ENCODE measurements around the gene ARHGEF16. TPM values are rescaled to one million over a fixed set of nuclear protein-coding genes. Genes with fewer than 3 reads are reported as not detected.

ARHGEF16 gene
- total RNA-seq, 4 donors from 2014 or later: 0.42 to 0.98 (median 0.69) TPM

GRCh38 chr1:3425486-3426215 is 28.8 kb upstream of the ARHGEF16 start:
- no peak for TF ChIP-seq CTCF (IDR thresholded peaks at IDR 0.05)
- no peak for TF ChIP-seq POLR2A (IDR thresholded peaks at IDR 0.05; ENCODE audit: low read depth)
- TF ChIP-seq POLR2AphosphoS5 (IDR thresholded peaks at IDR 0.05): no peak
- no peak for TF ChIP-seq EP300 (IDR thresholded peaks at IDR 0.05)
- H3K4me3 ChIP-seq: no peak overlapping the region
- intact Hi-C loops (cut with DNase I): loop anchor here (2.0 to 10.0 kb wide), 2 partner anchors 413 to 601 kb away; no protein-coding TSS in a partner anchor
- H3K36me3 ChIP-seq: peaks cover 0 to 18% (median 5%) of the 10 kb centered on the region in 4 donors
- H3K27me3 ChIP-seq: peaks cover 0 to 39% (median 0%) of the 10 kb centered on the region in 4 donors
- WGBS: 96% methylated on average over 28 of the region's 44 CpGs
- H3K4me1 ChIP-seq: peaks cover 7 to 33% (median 22%) of the 10 kb centered on the region in 4 donors
- no peak for DNase-seq (ENCODE audit: extremely low spot score)
- H3K9me3 ChIP-seq: peaks cover 0 to 3% (median 0%) of the 10 kb centered on the region in 4 donors
- H3K27ac ChIP-seq (replicated peaks in 1 of 4): no peak overlapping the region

GRCh38 chr1:3426956-3427535 is 27.4 kb upstream of the ARHGEF16 start:
- Histone ChIP-seq H3K36me3 (peaks cover 0 to 29% (median 5%) of the 10 kb centered on the region in 4 donors), H3K4me1 (peaks cover 7 to 26% (median 20%) of the 10 kb centered on the region in 4 donors), H3K27me3 (peaks cover 0 to 39% (median 0%) of the 10 kb centered on the region in 4 donors), H3K4me3 (no peak overlapping the region), H3K9me3 (no peaks in the 10 kb centered on the region), H3K27ac (replicated peaks in 1 of 4) (no peak overlapping the region)
- TF ChIP-seq POLR2AphosphoS5 (IDR thresholded peaks at IDR 0.05): no peak
- TF ChIP-seq POLR2A (IDR thresholded peaks at IDR 0.05; ENCODE audit: low read depth): no peak
- no peak for TF ChIP-seq EP300 (IDR thresholded peaks at IDR 0.05)
- TF ChIP-seq CTCF (IDR thresholded peaks at IDR 0.05): no peak
- intact Hi-C loops (cut with DNase I): loop anchor here (10.0 kb wide), 1 partner anchor 602 kb away; no protein-coding TSS in a partner anchor
- no peak for DNase-seq (ENCODE audit: extremely low spot score)
- whole genome bisulfite sequencing: 93% methylated on average over 18 of the region's 20 CpGs

GRCh38 chr1:3427711-3428704 is 26.5 kb upstream of the ARHGEF16 start:
- 88% methylated on average over 22 of the region's 43 CpGs for WGBS
- no peak for DNase-seq (ENCODE audit: extremely low spot score)
- no peak overlapping the region for H3K27ac ChIP-seq (replicated peaks in 1 of 4)

More at GRCh38 chr1:3427711-3428704, 26.5 kb upstream of the ARHGEF16 start:
- H3K4me1 ChIP-seq: peaks cover 7 to 17% (median 12%) of the 10 kb centered on the region in 4 donors
- intact Hi-C loops (cut with DNase I): loop anchor here (10.0 kb wide), 1 partner anchor 603 kb away; no protein-coding TSS in a partner anchor
- H3K9me3 ChIP-seq: no peaks in the 10 kb centered on the region
- no peak overlapping the region for H3K4me3 ChIP-seq
- peaks cover 0 to 44% (median 0%) of the 10 kb centered on the region in 4 donors for H3K27me3 ChIP-seq
- no peak for TF ChIP-seq POLR2A (IDR thresholded peaks at IDR 0.05; ENCODE audit: low read depth)
- no peak for TF ChIP-seq EP300 (IDR thresholded peaks at IDR 0.05)
- TF ChIP-seq POLR2AphosphoS5 (IDR thresholded peaks at IDR 0.05): no peak
- no peak for TF ChIP-seq CTCF (IDR thresholded peaks at IDR 0.05)
- peaks cover 0 to 39% (median 5%) of the 10 kb centered on the region in 4 donors for H3K36me3 ChIP-seq
